Transverse colon (tissue), 4 donors: ENCODE measurements around the gene BMAL1.

Experiments used
- POLR2A ChIP-seq: fragments of 450-650 bp; IDR thresholded peaks from one replicate; pipeline ENCODE4 v1.6.1; 2016; ENCODE audit warnings: antibody characterized with exemption, mild to moderate bottlenecking, moderate library complexity
- POLR2AphosphoS5 ChIP-seq, 3 donors: sonication (generic); formaldehyde crosslinking; IDR thresholded peaks; one replicate each; pipeline ENCODE4 v1.6.1; 2016; ENCODE audit warnings: antibody characterized with exemption in 3 of 3
- TF ChIP-seq, protein P1 (sequence below), 5 experiments: fragments of 200-600 bp in 3 of 5; fragments of 450-650 bp in 2 of 5; sonication (generic) in 3 of 5; IDR thresholded peaks; 1 replicate in 2 of 5; 2 replicates in 3 of 5; pipeline ENCODE4 v1.5.1; 2016 to 2017; ENCODE audit warnings: antibody characterized with exemption in 5 of 5, inconsistent platforms in 3 of 5, mild to moderate bottlenecking in 2 of 5, moderate library complexity in 1 of 5

- TF ChIP-seq, protein P1, sequence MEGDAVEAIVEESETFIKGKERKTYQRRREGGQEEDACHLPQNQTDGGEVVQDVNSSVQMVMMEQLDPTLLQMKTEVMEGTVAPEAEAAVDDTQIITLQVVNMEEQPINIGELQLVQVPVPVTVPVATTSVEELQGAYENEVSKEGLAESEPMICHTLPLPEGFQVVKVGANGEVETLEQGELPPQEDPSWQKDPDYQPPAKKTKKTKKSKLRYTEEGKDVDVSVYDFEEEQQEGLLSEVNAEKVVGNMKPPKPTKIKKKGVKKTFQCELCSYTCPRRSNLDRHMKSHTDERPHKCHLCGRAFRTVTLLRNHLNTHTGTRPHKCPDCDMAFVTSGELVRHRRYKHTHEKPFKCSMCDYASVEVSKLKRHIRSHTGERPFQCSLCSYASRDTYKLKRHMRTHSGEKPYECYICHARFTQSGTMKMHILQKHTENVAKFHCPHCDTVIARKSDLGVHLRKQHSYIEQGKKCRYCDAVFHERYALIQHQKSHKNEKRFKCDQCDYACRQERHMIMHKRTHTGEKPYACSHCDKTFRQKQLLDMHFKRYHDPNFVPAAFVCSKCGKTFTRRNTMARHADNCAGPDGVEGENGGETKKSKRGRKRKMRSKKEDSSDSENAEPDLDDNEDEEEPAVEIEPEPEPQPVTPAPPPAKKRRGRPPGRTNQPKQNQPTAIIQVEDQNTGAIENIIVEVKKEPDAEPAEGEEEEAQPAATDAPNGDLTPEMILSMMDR (IDR thresholded peaks at IDR 0.05), result no peak
- TF ChIP-seq POLR2A (no peak), POLR2AphosphoS5 (IDR thresholded peaks at IDR 0.05) (no peak)
Observed at GRCh38 chr11:13229711-13230318, 47.8 kb upstream of the BMAL1 start.
